ENCODE measurements around the gene MYO18B.
A peak's percentile ranks its signal among the peaks of the same experiment; 100 is the strongest.

MYO18B gene

GRCh38 chr22:25749420-25750169 is 7.6 kb downstream of the MYO18B start:
- no peak for DNase-seq

- peak in 1 of 2 experiments; percentile 10 for DNase-seq
Observed at GRCh38 chr22:25750569-25751173, 8.7 kb downstream of the MYO18B start.

- DNase-seq, result no peak
Observed at GRCh38 chr22:25751174-25751581, 9.2 kb downstream of the MYO18B start.

GRCh38 chr22:25752615-25753214 is 10.7 kb downstream of the MYO18B start:
- DNase-seq, result no peak

GRCh38 chr22:25753252-25753651 is 11.3 kb downstream of the MYO18B start:
- no peak for DNase-seq

- DNase-seq, result no peak
Observed at GRCh38 chr22:25754527-25755202, 12.7 kb downstream of the MYO18B start.

GRCh38 chr22:25757686-25758085 is 15.7 kb downstream of the MYO18B start:
- no peak for DNase-seq

GRCh38 chr22:25758316-25758715 is 16.3 kb downstream of the MYO18B start:
- DNase-seq, result no peak

- DNase-seq, result no peak
Observed at GRCh38 chr22:25759825-25760231, 17.8 kb downstream of the MYO18B start.

GRCh38 chr22:25760294-25760693 is 18.3 kb downstream of the MYO18B start:
- DNase-seq, result no peak

GRCh38 chr22:25760848-25761595 is 19.0 kb downstream of the MYO18B start:
- no peak for DNase-seq

- no peak for DNase-seq
Observed at GRCh38 chr22:25762147-25762546, 20.2 kb downstream of the MYO18B start.

- no peak for DNase-seq
Observed at GRCh38 chr22:25763239-25763777, 21.3 kb downstream of the MYO18B start.

- no peak for DNase-seq
Observed at GRCh38 chr22:25764270-25765015, 22.5 kb downstream of the MYO18B start.

- DNase-seq, result peak in 1 of 2 experiments; percentile 70
Observed at GRCh38 chr22:25765016-25765367, 23.0 kb downstream of the MYO18B start.

GRCh38 chr22:25765801-25766200 is 23.8 kb downstream of the MYO18B start:
- no peak for DNase-seq

- no peak for DNase-seq
Observed at GRCh38 chr22:25766418-25766817, 24.4 kb downstream of the MYO18B start.

GRCh38 chr22:25770333-25770732 is 28.3 kb downstream of the MYO18B start:
- DNase-seq, result no peak

GRCh38 chr22:25772288-25772687 is 30.3 kb downstream of the MYO18B start:
- DNase-seq, result no peak

GRCh38 chr22:25774575-25775026 is 32.6 kb downstream of the MYO18B start:
- peak in 1 of 2 experiments; percentile 52 for DNase-seq

GRCh38 chr22:25775531-25775930 is 33.5 kb downstream of the MYO18B start:
- no peak for DNase-seq

- no peak for DNase-seq
Observed at GRCh38 chr22:25777411-25777810, 35.4 kb downstream of the MYO18B start.
